Stimulated activated naive CD8-positive, alpha-beta T cell treated with anti-CD3 and anti-CD28 coated beads, Interleukin-15, Interleukin-2, amounts not matched to agents 100 U/mL and 50 U/mL, for 24 hours (primary cell): ENCODE data around the gene COL13A1.

Source experiments
- ATAC-seq: fragments of 150-1000 bp; cut with Tn5 transposase; one replicate; pipeline ENCODE4 v1.10.0; 2021
- DNase-seq: peaks from one replicate; pipeline ENCODE4 v3.0.0; 2021

The COL13A1 gene

DNA sequence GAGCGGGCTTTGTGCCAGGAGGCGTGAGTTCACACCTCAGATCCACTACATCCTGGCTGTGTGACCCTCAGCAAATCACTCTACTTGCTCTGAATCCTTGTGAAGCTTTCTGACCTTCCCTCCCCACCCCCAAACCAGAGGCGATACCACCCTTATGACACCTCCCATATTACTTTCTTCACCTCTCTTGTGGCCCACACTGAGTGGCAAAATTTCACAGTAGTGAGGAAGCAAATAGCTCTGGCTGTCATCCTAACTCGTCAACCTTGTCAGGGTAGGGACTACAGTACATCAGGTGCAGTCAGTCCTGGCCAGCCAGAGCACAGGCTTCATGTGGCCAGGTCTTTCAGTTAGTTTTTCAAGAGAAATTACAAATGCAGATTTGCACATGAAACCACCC, 19.1 kb downstream of the COL13A1 start:
- ATAC-seq (no peak), DNase-seq (no peak)

- DNase-seq, result no peak
- no peak for ATAC-seq
Measured at GRCh38 chr10:69825604-69826003, 23.9 kb downstream of the COL13A1 start.

DNA sequence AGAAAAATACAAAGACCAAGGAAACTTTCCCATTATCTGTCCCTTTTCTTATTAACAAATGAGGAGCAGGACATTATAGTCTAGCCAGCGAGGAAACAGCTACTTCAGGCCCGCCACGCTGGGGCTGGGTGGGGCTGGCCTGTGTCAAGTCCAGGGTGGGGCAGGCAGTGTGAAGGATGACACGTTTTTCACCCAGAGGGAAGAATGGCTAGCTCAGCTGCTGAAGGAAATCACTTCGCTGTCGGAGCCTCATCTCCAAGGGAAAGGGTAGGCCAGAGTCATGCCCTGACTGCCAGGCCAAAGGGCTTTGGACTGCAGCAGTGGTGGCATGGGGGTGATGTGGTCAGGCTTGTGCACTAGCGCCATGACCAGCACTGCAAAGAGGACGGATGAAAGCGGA, 24.4 kb downstream of the COL13A1 start:
- no peak for ATAC-seq
- DNase-seq, result no peak

- ATAC-seq, result no peak
Measured at GRCh38 chr10:69826789-69827554, 25.3 kb downstream of the COL13A1 start.

DNA sequence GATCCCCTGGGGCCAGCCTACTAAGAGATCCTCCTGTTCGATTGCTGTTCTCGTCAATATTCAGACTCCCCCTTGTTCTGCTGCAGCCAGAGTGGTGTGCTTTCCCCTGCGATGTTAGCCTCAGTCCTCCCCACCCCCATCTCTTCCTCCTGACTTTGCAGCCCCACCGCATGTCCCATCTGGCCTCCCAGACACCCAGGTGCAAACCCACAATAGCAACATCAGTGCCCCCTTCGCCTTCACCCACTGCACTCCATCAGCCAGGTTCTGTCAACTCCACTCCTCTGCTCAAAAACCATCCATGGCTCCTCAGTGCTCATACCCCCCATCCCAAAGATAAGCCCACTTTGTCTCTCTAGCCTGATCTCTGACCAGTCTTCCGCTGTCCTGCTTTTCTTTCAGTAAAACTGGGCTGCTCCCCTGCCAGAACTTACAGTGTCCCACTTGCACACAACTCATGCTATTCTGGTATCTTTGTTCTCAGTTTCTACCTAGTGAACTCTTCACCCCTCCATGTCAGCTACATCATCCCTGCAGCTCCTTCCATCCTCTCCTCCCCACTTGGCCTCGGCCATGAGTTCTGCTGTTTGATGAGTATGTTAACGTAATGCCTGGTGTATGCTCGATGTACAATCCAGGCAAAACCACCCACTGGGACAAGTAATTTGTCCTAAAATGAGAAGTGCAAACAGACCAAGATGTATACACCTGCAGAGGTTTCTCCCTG, 26.6 kb downstream of the COL13A1 start:
- DNase-seq, result no peak
- ATAC-seq, result no peak

More at GRCh38 chr10:69826789-69827554, 25.3 kb downstream of the COL13A1 start:
- DNase-seq, result no peak

- ATAC-seq, result no peak
- no peak for DNase-seq
Measured at GRCh38 chr10:69829775-69830174, 28.1 kb downstream of the COL13A1 start.

GRCh38 chr10:69831231-69831855, 29.6 kb downstream of the COL13A1 start:
- ATAC-seq (no peak), DNase-seq (no peak)

GRCh38 chr10:69835233-69835632, 33.5 kb downstream of the COL13A1 start:
- ATAC-seq (no peak), DNase-seq (no peak)

DNA sequence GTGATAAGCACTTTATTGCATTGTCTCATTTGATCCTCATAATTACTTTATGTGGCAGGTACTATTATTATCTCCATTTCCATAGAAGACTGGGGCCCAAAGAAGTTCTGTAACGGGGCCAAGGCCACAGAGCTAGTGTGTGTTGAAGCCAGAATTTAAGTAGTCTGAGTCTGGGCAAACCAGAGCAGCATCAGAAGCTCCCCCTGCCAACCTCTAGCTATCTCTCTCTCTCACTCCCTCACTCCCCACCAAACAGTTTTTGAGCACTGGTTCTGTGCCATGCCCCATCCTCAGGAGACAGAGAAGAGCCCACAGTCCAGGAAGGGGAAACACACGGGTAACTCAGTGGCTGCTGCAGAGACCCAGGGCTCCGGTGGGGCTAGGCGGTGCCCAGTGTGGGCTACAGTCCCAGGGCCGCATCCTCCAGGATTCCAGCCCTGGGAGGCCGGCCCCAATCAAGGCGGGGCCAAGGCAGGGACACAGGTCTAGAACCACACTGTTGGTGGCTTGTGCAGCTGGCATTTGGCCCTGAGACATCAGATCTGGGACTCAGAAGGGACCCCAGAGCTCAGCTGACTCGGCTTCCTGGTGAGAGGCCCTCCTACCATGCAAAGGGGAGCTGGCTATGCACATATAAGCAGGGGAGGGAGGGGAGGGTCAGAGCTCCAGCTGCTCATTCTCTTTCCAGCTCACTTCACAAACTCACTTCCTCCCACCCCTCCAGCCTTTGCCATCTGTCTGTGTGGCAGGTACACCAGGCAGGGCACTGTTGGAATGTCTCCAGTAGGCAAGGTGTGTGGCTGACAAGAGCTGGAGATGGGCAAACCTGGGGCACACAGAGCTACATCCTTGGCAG, 34.4 kb downstream of the COL13A1 start:
- no peak for ATAC-seq
- DNase-seq, result no peak

- ATAC-seq (no peak), DNase-seq (no peak)
Measured at GRCh38 chr10:69836731-69837030, 35.0 kb downstream of the COL13A1 start.

DNA sequence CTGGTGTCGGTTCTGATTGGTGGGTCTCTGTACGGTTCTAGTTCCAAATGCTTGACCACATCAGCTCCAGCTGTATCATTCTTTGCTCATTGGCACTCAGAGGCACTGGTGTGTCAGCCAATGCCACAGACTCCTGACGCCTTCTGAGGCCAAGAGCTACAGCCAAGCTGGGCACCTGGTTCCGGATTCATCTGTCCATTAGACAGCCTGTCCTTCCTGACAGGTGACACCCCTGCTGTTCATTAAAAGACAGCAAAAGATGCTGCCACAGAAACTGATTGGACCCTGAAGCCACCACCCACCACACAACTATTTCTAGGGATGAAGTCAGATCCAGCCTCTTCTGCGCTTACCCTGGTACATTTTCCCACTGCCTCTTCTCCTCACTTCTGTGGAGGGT, 35.6 kb downstream of the COL13A1 start:
- ATAC-seq (no peak), DNase-seq (no peak)

GRCh38 chr10:69838418-69838817, 36.7 kb downstream of the COL13A1 start:
- no peak for ATAC-seq
- no peak for DNase-seq

DNA sequence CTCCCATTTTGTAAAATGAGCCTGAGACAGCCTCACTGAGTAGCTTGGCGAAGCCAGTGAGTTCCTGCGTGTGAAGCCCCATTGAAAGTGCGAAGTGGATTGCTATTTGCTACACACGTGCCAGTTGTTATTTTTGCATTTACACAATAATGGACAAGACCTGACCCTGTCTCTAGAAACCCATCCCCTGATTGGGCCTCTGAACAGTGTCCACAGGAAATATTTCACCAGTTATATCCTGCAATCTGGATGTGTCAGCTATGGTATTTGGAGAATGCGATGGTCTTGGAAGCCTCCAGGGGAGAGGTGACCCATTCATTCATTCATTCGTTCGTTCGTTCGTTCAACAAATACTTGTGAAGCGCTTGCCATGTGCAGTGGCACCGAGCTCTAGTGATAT, 37.1 kb downstream of the COL13A1 start:
- ATAC-seq, result no peak
- DNase-seq, result no peak

DNA sequence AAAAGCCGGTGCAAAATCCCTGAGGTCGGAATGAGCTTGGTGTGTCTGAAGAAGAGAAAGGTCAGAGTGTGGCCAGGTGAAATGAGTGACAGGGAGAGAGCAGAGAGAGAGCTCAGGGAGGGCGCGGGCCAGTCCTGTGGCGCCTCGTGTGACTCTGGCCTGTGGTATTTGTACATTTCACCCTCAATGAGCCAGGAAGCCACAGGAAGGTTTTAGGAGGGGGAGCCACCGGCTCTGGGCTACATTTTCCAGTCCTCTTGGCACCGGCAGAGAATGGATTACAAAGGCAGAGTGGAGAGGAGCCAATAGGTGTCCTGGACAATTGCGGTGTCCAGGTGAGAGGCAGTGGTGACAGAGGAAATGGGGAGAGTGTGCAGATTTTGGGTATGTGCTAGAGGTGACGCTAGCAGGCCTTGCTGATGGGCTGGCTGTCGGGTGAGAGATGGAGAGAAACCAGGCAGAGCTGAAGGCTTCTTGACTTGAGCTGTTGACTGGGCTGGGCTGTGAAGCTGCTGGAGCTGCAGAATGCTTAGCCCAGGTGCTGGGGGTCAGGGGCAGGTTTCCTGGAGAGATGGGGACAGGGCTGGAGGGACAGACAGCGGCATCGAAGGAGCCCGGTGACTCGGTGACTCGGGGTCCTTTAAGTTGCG, 38.1 kb downstream of the COL13A1 start:
- ATAC-seq, result no peak
- no peak for DNase-seq

DNA sequence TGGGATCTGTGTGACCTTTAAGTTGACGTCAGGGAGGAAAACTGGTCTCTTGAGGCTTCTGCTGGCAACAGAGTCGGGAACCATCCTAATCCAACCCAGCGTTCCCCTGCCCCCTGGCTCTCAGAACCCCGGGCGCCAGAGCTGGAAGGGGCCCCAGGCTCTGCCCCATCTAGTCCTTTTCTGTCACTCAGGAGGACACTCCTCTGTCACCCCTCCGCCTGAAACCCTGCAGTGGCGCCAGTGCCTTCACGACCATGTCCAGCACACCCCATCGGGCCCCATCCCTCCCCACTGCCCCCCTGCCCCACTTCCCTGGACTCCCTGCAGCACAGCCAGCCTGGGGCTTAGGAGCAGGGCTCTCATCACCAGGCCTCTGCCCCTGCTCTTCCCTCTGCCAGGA, 39.1 kb downstream of the COL13A1 start:
- DNase-seq (no peak), ATAC-seq (no peak)

DNA sequence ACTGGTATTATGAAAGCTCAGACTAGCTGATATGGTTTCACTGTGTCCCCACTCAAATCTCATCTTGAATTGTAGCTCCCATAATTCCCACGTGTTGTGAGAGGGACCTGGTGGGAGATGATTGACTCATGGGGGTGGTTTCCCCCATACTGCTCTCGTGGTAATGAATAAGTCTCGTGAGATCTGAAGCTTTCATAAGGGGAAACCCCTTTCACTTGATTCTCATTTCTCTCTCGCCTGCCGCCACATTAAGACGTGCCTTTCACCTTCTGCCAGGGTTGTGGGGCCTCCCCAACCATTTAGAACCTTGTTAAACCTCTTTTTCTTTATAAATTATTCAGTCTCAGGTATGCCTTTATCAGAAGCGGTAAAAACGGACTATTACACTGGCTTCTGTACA, 40.3 kb downstream of the COL13A1 start:
- ATAC-seq (no peak), DNase-seq (no peak)

- ATAC-seq (no peak), DNase-seq (no peak)
Measured at GRCh38 chr10:69842882-69843281, 41.2 kb downstream of the COL13A1 start.

DNA sequence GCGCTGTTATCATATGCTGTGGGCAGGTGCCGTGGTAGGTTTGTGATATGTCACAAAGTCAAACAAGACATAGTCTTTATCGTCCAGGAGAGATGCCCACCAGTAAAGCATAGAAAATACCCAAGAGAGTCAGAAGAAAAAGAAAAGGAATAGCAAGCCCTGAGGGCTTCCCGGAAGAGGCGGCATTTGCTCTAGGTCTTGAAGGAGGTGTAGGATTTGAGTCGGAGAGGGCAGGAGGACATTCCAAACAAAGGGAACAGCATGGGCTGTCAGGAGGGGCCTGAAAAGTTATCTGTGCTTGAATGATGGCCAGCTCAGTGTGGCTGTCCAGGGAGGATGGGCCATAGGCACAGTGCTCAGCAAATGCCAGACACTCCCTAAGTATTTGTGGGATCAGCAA, 42.2 kb downstream of the COL13A1 start:
- ATAC-seq, result no peak
- DNase-seq, result no peak

GRCh38 chr10:69844698-69845097, 43.0 kb downstream of the COL13A1 start:
- ATAC-seq (no peak), DNase-seq (no peak)

DNA sequence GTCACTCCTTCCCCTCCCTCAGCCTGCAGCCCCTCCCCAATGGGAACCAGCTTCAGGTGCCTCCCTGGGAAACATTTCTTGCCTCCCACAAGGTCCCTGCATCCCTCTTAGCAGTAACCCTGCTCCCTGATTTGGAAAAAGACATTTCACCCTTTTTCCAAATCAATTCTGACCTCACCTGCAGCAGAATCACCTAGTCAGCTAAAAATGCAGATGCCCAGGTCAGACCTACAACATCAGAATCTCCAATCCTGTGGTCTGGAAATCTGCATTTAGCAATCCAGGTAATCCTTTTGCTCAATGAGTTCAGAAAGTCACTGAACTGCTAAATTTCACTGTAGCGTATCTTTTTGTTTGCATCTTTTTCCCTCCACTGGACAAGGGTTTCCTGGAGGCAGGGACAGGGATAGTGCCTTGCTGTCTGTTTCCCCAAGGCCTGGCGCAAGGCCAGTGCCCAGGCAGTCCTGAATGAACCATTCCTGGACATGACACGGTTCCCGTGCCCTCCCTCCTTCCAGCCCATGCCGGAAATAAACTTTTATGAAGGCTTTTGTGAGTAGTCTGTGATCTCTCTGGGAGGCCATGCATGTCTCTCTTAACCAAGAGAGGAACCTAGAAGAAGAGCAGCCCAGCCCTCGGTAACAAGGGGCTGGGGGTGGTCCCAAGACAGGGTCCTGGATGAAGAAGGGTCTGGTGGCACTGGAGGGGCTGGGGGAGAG, 44.0 kb downstream of the COL13A1 start:
- no peak for ATAC-seq

GRCh38 chr10:69846293-69846921, 44.7 kb downstream of the COL13A1 start:
- no peak for DNase-seq
- ATAC-seq, result no peak

More for the DNA sequence above, 44.0 kb downstream of the COL13A1 start:
- no peak for DNase-seq
